NCI-H524 (cell line): ENCODE results near the gene IBA57.
A peak's percentile ranks its signal among the peaks of the same experiment; 100 is the strongest.

ENCODE experiments used
- DNase-seq, 2 experiments: peaks; one replicate each; lab custom pipeline; 2025; lab: John Stamatoyannopoulos, UW

Gene IBA57

DNA sequence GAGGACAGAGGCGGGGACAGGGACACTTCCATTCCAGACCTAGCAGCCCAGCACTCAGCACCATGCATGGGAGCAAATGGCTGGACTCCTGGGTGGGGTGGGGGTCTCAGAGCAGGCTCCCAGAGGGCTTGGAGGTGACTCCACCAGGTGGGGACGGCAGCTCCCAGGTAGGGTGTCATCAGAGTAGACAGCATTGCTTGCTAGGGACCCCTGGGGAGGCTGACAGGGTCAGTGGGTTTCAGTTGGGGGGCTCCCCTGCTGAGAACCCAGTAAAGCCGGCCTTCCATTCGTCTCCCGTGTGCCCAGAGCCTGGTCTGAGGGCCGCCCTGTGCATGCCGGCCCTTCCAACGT, 20.6 kb upstream of the IBA57 start:
- DNase-seq = no peak

DNA sequence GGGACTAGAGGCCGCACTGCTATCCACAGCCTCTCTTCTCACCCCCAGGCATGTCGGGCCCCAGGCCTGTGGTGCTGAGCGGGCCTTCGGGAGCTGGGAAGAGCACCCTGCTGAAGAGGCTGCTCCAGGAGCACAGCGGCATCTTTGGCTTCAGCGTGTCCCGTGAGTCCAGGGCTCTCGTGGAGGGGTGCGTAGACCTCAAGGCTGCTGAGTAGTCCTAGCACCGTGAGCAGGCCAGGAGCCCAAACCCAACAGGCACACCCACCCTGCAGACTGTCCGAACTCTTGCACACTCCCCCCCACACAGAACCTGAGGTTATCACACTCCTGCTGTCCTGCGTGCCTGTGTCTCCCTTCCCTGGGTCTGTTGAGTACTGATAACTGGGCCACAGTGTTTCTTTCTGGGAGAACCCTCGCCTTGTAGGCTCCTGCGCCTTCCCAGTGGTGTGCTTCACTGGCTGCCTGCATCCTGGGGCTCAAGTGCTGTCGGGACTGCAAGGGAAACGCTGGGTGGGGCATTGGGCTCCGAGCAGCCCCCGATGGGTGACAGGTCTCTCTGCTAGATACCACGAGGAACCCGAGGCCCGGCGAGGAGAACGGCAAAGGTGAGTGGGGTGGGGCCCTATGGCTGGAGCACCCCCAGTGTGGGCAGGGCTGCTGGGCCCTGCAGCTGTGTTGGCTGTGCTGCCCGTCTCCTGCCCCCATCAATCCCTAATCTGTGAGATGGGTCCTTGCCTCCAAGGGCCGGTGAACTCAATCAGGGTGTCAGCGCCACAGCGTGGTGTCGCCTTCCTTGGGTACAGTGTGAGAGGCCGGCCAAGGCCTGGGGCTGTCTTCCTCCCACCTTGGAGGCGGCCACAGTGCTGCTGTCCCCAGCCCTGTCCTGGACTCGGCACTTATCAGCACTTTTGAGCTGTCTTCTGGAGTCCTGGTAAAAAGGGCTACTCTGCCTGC, 19.9 kb upstream of the IBA57 start:
- no peak for DNase-seq

DNA sequence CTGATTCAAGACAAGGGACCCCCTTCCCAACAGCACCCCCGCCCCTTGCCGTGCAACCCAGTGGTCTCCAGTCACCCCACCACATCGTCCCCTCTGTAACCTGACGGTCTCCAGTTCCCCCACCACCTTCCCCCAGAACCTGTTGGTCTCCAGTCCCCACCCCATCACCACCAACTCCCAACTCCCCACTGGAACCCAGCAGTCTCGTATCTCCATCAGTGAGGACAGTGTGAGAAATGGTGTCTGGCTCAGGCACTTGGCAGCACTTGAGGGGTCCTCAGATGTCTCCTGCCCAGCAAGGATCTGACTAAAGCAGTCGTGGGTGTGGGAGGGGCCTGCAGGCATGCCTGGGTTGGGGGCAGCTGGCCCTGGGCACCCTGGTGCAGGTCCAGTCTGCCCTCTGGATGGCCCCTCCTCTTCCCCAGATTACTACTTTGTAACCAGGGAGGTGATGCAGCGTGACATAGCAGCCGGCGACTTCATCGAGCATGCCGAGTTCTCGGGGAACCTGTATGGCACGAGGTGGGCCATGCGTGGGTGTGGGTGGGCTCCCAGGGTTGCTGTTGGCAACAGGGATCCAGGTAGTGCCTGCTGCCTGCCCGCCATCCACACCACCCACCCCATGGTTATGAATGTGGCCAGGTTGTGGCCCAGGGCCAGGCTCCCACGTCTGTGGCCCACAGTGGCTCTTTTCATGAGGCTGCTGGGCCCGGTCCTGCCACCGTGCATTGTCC, 19.0 kb upstream of the IBA57 start:
- no peak for DNase-seq

DNA sequence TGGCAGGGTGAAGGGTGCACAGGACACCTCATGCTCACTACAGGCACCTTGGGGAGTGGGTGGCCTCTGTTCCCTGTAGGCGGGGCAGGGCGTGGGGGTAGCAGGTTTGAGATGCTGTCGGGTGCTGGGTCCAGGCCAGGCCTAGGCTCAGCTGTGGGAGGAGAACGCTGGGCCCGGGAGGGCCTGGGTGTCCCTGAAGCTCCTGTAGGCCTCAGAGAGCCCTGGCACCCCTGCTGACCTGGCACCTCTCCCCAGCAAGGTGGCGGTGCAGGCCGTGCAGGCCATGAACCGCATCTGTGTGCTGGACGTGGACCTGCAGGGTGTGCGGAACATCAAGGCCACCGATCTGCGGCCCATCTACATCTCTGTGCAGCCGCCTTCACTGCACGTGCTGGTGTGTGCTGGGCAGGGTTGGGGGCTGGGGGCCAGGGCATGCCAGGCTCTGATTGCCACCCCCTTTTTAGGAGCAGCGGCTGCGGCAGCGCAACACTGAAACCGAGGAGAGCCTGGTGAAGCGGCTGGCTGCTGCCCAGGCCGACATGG, 18.4 kb upstream of the IBA57 start:
- DNase-seq = no peak

DNA sequence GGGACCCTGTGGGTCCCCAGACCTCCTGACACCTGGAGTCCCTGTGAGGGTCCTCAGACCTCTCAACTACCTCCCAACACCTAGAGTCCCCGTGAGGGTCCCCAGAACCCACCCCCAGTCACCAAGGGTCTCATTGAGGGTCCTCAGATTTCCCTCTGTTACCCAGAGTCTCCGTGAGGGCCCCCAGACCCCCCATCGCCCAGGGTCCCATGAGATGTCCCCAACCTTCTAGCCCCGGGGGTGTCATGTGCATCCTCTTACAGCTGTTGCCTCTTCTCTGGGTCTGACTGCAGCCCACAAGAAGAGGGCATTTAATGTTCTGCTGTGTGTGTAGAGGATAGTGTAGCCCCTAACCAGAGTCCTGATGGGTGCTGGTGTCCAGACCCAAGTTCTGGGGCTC, 17.8 kb upstream of the IBA57 start:
- DNase-seq = no peak

DNA sequence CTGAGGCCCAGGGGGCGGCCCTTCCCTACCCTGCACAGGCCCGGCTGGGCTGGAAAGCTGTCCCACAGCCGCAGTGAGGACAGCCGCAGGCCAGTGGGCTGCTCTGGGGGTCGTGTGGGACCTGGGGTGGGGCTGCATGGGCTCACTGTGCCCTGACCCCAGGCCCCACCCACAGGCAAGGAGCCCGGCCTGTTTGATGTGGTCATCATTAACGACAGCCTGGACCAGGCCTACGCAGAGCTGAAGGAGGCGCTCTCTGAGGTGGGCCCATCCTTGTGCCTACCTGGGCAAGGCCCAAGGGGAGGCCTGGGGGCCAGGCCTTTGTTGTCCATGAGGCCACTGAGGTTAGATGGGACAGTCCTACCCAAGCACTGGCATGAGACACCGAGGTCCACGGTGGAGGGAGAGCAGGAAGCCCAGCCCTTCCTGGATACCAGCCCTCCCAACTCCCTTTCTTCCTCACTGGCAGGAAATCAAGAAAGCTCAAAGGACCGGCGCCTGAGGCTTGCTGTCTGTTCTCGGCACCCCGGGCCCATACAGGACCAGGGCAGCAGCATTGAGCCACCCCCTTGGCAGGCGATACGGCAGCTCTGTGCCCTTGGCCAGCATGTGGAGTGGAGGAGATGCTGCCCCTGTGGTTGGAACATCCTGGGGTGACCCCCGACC, 17.3 kb upstream of the IBA57 start:
- DNase-seq = no peak

DNA sequence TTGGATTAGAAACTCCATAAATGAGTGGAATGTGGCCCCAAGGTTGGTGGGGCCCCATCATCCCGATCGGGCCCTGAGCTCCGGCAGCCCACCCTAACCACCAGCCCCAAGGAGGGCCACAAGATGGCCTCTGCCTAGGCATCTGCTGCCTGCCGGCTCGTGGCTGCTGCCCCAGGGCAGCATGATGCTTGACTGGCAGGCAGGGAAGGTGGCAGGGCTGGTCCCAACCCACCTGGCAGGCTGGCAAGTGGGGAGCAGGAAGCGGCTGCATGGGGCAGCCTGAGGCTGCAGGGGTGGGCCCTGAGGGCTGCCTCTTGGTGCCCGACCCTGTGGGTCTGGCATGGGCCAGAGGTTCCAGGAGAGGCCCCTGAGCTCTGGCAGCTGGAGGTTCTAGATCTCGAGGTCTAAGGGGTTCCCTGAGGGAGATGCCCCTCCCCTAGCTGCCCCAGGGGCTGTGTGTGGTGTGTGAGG, 16.6 kb upstream of the IBA57 start:
- no peak for DNase-seq

DNA sequence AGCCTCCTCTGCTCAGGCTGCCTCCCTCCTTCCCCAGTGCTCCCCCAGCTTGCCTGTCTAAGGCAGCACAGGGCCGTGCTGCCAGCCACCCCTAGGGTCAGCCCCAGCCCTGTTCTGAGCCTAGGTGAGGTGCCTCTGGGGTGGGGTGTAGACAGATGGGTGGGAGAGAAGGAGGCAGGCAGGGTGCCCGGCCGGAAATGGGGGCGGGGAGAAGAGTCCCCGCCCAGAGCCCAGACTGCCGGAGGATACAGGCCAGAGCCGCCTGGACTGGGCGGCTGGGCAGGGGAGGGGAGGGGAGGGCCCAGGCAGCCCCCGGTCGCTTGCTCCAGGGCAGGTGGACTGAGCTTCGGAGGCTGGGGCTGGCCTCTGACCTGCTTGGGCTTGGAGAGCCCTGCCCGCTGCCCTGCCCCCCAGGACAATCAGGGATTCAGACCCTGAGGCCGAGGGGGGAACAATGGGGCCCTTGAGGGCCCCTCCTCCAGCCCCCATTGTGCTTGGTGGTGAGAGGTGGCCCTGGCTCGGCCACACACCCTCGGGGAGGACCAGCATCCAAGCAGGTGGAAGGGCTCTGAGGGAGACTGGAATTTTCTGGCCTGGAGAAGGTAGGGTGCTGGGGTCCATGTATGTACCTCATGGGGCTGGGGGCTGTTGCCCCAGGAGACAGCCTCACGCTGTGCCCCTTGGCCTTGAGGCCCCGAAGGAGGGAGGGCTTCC, 16.0 kb upstream of the IBA57 start, which contains the start of gene GJC2:
Gene GJC2, plus strand, starts transcription at position 525 of the 714 bp plus-strand sequence. CDS start 7,829 bp downstream, outside the sequence.
- DNase-seq = peak; percentile 70 to 87

DNA sequence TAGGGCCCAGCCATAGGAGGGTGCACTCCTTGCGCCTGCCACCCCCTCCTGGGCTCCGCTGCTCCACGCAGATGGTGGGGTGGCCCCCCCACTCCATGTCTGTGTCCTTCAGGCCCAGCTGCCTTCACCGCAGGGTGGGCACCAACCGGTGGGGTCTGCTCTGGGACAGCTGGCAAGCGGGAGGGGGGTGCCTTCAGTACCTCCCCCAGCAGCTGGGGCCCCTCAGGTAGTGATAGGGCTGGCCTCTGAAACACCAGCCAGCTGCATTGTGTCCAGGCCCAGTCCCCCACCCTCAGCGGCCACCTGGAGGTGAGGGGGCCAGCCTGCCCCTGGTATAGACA, 15.5 kb upstream of the IBA57 start:
- peak; percentile 62 to 92 for DNase-seq

DNA sequence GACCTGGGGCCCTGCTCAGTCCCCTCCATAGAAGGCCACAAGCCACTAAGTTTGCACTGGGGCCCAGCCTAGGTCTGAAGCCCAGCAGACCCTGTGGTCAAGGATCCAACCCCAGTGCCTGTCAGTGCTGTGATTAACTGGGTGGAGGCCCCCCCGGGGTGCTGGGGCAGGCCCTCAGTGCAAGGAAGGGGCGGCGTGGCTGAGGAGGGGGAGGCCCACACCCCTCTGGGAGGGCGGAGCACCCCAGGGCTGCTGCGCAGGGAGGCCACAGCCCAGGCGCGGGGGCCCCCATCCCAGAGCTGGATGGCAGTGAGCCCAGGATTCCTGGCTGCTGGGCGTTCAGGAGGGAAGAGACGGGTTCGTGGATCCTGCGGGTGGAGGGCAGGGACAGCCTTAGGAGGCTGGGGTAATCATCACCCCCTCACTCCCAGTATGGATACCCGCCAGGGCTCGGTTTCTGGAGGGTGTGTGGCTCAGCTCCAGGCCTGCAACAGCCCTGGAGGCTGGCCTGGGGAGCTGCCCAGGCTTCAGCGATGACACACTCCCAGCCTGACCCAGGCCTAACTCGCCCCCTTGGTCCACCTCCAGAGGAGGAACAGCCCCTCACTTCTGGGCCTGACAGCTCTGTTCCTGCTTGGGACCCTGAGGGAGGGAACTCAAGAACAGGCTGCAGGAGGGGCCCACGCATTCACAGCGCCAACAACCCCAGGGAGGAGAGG, 15.0 kb upstream of the IBA57 start:
- DNase-seq = peak in 1 of 2 experiments; percentile 31

DNA sequence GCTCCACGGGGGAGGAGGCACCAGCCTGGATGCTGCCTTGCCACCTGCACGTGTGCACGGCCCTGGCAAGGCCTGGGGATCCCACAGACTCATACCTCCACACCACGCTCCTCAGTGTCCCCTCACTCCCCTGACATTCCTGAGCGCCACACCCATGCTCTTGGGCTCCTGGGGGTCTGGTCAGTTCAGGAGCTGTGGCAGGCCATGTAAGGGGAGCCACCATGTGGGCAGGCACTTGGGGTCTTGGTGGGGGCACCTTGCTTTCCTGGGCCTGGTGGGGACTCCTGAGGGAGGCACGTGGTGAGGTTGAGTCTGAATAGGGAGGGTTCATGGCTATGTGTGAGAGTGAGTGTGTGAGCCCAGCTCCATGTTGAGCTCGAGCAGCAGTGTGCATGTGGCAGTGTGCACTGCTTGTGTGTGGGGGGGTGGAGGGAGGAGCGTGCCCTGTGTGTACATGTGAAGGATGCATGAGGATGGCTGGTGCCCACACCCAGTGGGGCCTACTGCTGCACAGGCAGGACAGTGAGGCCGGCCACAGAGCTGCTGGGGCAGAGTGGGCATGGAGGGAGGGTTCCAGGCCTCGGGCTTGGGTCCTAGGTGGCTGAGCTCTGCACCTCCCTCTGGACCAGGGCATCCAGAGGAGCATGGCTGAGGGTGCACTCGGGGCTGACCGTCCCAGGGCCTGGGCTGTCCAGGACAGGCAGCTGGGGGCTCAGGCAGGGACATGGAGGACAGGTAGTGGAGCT, 14.3 kb upstream of the IBA57 start:
- no peak for DNase-seq

DNA sequence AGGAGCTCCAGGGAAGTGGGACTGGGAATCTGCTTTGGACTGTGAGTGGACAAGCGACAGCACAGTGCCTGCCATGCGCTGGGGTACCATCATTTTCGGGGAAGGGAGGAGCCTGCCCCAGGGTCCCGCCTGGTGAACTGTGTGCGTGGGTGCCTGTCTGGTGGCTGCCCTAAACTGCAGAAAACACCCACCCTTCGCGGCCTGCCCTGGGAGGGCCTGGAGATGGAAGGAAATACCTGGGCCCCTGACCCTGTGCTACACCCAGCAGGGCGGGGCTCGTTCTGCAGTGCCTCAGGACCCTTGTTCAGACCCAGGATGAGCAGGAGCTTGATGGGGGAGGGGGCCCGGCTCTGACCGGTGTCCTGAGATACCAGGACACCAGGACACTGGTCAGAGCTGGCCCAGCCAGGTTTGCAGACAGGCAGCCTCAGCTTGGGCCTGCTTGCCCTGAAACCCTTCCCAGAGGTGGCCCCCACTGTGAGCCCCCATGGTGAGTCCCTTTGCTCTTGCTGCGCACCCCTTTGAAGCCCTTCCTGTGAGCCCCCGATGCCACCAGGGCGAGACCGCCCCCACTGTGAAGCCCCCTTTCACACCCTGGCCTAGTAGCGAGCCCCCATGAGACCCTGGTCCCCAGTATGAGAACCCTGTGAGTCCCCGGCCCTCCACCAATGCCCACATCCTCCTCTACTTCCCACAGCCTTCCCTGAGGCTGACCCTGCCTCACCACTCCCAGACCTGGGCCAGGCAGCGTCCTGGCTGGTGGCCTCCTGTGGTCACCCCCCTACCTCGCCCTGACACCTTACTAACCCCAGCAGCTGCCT, 13.3 kb upstream of the IBA57 start:
- no peak for DNase-seq

DNA sequence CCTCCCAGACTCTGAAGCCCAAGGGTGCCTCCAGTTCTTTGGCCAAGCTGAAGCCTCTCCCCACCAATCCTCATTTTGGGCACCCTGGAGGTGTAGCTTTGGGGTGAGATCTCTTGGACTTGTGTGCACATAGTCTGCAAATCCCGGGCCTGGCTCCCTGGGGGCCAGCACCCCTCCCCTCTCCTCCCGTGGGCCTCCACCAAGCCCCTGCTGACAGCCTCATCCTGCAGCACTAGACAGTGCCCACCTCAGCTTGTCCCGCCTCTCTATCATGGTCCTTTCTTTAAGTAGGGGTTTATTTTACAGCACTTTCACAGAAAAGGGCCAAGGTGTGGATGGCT, 12.7 kb upstream of the IBA57 start:
- no peak for DNase-seq

DNA sequence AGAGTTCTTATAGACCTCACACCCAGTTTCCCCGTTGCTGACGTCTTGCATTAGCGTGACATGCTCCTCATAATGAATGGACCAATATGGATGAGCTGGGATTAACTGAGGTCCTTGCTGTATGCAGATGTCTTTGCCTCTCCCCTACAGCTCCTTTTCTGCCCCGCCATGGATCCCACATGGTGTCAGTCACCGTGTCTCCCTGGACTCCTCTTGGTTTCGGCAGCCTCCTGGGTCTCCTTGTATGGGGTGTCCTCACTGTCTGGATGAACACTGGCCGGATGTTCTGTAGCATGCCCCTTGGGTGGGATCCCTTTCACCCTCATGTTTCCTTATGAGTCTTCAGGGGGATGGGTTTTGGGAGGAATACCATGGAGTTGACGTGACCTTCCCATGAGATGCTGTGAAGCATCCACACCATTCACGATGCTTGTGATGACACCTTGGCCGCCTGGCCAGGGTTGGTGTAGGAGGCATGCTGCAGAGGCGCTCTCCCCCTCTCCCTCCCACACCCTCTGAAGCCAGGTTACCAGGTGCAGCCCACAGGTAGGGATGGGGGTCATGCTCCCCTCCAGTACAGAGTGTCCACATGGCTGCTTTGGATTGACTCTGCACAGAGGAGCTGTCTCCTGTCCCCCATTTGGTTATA, 11.5 kb upstream of the IBA57 start:
- no peak for DNase-seq

DNA sequence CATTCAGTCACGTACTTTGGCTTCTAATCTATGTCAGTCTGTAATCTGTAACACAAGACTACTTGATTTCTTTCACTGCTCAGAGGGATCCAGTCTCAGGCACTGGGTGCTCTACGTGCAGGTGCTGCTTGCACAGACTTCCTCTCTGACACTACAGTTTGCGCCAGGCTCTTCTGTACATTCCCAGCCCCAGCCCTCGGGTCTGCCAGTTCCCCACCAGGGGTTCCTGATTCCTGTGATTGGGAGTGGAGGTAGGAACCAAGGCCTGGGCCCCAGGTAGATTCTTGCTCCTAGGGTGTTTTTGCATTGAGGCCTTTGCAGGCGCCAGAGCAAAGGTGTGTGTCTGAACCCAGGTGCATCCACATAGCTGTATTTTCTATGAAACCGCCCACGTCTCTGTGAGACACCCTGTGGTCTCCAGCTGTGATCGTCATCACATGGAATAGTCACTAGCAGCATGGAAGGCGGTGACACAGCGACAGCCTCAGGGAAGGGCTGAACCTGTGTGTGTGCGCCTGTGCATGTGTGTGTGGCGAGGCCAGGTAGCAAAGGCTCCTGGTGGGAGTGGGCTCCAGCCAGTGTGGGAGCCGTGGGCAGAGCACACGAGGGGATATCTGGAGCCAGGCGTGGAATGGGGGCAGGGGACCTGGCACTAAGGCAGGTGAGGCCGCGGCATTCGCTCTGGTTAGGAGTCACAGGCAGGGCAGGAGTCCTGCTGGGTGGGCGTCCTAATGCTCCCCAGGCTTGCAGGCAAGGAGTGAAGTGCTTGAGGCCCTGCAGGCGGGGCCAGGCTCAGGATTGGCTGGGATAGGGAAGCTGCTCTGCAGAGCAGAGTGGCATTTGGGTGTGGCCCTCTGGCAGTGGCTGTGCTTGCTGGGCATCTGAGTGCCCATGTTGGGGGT, 10.7 kb upstream of the IBA57 start:
- peak in 1 of 2 experiments; percentile 13 for DNase-seq

DNA sequence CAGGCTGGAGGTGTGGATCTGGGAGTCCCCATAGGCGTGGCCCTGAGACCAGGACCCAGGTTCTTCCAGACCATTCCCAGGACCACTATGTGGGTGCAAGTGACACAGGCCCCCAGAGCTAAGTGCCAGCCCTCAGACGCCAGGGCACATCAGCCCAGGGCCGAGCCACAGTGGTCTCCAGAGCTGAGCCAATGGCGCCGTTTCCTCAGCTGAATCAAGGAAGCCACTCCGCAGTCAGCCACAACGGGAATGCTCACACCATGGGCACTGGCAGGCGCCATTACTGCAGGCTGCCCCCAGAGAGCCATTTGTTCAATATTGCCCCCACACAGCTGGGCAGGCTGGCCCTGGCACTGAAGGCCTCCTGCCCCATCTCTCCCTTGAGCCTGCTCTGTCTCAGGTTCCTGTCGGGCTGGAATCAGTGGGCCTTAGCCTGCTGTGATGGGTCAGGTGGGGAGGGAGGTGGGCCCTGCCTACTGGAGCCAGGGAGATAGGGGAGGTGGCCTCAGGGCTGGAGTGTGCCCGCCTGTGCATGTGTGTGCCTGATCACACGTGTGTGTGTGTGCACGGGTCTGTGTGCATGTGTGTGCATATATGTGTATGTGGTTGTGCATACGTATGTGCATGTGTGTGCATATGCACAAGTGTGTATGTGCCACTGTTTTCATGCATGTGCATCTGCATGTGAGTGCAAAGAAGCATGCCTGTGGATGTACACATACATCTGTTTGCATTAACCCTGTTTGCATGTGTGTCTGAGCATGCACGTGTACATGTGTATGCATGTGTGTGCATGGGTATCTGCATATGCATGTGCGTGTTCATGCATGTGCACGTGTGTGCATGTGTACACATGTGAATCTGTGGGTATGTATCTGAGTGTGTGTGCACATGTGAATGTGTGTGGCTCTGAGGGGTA, 9.7 kb upstream of the IBA57 start:
- DNase-seq = no peak

DNA sequence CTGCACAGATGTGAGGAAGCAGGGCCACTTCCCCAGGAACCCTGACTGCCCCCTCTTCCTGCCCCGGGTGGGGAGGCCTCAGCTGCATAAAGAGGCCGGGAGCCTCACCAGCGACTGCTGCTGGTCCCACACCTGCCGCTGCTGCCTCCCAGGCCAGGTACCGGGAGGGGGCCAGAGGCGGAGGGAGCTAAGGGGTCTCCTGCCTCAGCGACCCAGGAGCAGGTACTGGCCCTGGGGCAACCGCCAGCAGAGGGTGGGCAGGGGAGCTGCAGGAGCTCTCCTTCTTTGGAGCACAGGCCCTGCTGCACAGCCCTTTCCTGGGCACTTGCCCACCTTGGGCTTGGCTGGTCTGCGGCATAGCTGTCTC, 9.1 kb upstream of the IBA57 start:
- no peak for DNase-seq
